HFF-Myc (cell line): ENCODE results near the gene PPP2R5B.

ENCODE experiments used
- DNase-seq: peaks from one replicate; pipeline ENCODE4 v3.0.0-alpha.2; 2011; ENCODE audit warnings: low read depth; ENCODE audit errors: extremely low read depth
- H3K4me3 ChIP-seq: replicated peaks from 2 replicates; pipeline ENCODE4 v1.5.1; 2011; ENCODE audit warnings: low read depth, mild to moderate bottlenecking, control low read depth, low read length
- TF ChIP-seq, protein P1 (sequence below): IDR thresholded peaks from 2 replicates; pipeline ENCODE4 v1.5.1; 2012; ENCODE audit warnings: mild to moderate bottlenecking, low read depth, low read length, control low read depth; ENCODE audit errors: missing control alignments

The PPP2R5B gene

GRCh38 chr11:64878494-64879243, 45.8 kb upstream of the PPP2R5B start, which contains the start of gene EHD1:
TSS of gene EHD1 (minus strand) at chr11:64878621. CDS start at chr11:64878464, 157 bp downstream.
- peak within 1 kb of the TSS; percentile 85 for H3K4me3 ChIP-seq
- DNase-seq, result peak; percentile 89
- TF ChIP-seq, protein P1, sequence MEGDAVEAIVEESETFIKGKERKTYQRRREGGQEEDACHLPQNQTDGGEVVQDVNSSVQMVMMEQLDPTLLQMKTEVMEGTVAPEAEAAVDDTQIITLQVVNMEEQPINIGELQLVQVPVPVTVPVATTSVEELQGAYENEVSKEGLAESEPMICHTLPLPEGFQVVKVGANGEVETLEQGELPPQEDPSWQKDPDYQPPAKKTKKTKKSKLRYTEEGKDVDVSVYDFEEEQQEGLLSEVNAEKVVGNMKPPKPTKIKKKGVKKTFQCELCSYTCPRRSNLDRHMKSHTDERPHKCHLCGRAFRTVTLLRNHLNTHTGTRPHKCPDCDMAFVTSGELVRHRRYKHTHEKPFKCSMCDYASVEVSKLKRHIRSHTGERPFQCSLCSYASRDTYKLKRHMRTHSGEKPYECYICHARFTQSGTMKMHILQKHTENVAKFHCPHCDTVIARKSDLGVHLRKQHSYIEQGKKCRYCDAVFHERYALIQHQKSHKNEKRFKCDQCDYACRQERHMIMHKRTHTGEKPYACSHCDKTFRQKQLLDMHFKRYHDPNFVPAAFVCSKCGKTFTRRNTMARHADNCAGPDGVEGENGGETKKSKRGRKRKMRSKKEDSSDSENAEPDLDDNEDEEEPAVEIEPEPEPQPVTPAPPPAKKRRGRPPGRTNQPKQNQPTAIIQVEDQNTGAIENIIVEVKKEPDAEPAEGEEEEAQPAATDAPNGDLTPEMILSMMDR, result peak; percentile 53

DNA sequence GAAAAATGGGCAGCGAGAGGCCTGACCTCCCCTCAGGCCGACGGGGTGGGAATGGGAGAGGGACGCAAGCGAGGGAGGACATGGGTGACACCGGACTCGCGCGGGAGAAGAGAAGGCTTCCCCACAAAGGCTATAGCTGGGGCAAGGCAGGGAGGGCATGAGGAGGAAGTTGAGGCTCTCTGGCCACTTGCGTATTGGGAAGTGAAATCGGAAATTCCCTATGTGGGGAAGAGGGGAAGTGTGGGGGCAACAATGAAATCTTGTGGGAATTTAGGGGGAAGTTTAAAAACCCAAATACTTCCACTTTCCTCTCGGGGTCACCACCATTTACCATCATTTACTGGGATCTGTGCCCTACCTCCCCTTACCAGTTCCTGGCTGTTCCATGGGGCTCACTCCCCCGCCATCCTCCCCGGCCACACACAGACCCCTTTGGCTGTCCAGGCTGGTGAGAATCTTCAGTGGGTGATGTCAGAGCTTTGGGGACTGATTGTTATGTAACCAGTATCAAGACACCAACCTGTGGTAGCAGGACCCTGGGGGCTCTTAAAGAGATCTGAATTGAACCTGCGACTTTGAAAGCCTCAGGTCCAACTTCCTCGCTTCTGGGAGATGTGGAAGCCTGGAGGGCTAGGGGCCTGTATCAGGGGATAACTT, 45.1 kb upstream of the PPP2R5B start:
- H3K4me3 ChIP-seq, result peak overlapping the region; percentile 85
- DNase-seq, result no peak
- TF ChIP-seq, protein P1, result no peak

GRCh38 chr11:64880240-64881001, 44.1 kb upstream of the PPP2R5B start:
- TF ChIP-seq, protein P1, result no peak
- no peak for DNase-seq
- H3K4me3 ChIP-seq, result no peak overlapping the region

GRCh38 chr11:64881476-64881875, 43.0 kb upstream of the PPP2R5B start:
- TF ChIP-seq, protein P1, result no peak
- H3K4me3 ChIP-seq, result no peak overlapping the region
- no peak for DNase-seq

- H3K4me3 ChIP-seq, result no peak overlapping the region
- no peak for DNase-seq
- TF ChIP-seq, protein P1, result no peak
Measured at GRCh38 chr11:64882243-64882642, 42.2 kb upstream of the PPP2R5B start.

GRCh38 chr11:64883575-64883974, 40.9 kb upstream of the PPP2R5B start:
- H3K4me3 ChIP-seq, result no peak overlapping the region
- DNase-seq, result no peak
- TF ChIP-seq, protein P1, result no peak
